Activated CD4-positive, alpha-beta T cell treated with anti-CD3 and anti-CD28 coated beads for 24 hours (primary cell): ENCODE data around the gene STT3B.

ENCODE experiments used
- DNase-seq, 2 donors: peaks; one replicate each; pipeline ENCODE4 v3.0.0-alpha.2; 2020; ENCODE audit warnings: low read depth in 2 of 2

Gene STT3B

DNA sequence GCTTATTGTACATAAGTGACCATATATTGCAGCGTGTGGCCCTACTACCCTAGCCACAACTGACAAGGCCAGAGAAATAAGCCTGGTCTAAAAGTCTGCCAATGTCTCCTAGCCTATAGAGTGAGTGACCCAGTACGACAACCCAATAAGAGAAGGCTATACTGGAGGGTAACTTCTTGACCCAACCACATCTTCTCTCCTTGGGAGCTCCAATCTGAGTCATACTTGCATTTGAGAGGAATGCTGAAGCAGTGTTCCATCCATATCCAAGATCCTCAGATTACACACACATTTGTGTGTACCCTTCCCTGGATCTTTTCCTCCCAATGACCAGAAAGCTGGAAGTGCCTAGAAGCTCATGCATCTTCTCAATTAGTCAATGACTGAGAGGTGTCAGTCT, 11.3 kb upstream of the STT3B start:
- no peak for DNase-seq

DNA sequence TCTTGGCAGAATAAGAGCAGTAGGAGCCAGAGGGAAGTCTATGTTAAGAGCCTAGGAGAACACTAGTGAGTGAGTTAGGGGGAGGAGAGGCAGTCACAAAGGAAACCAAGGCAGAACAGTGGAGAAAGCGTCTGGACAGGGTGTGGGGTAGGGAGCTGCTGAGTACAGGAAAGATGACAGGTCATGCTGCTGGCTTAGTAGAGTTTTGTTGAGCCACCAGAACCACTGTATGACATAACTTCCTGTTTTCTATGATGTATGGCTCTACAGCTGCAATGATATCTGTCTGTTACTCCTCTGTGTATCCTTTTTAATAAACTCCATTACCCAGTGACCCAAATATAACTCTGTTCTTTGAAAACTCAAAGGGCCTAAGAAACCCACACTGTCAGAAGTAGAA, 10.6 kb upstream of the STT3B start:
- DNase-seq: no peak

DNA sequence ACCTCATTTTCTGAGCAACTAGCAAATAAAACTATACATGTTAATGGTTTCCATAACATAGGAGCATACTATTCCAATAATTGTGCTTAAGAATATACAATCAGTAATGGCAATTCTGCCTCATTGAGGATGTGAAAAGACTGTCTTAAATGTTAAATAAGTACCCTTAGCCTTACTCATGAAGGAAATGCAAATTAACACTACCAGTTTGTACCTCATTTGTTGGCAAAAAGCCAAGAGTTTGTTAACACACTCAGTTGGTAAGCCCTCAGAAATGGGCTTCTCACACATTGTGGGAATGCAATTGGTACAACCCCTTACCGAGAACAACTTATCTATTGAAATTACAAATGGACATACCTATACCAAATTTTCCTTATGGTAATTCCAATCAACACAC, 9.2 kb upstream of the STT3B start:
- DNase-seq: no peak

DNA sequence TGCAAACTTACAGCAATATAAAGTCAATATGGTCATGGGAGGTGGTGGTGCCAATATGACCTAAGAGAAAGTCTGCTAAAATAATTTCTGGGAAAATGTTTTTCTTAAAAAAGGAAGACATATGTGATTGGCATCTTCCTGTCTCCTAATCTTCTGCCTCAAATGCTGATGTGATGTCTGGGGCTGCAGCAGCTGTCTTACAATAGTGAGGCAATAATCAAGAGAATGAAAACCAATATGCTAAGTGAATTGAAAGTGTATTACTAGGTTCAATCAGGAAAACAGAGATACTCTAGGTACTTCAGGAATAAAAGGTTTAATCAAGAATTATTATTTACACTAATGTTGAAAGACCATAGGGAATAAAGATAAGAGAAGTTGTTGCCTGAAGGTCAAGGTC, 7.2 kb upstream of the STT3B start:
- no peak for DNase-seq

DNA sequence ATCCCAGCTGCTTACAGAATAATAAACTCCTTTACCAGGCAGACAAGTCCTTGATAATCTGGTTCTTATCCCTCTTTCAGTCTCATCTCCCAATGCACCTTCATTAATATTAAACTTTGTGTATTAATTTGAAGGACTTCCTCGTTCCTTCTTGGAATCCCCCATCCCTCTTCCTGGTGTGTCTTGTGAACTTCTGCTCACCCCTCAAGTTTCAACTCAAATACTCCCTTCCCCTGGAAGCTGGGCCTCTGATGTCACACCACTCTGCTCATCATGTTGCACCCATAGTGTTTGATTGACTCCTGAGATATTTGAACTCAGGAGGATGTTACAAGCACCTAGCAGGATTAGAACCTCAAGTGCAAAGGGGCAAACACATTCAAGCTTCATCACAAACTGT, 3.3 kb upstream of the STT3B start:
- DNase-seq: no peak

DNA sequence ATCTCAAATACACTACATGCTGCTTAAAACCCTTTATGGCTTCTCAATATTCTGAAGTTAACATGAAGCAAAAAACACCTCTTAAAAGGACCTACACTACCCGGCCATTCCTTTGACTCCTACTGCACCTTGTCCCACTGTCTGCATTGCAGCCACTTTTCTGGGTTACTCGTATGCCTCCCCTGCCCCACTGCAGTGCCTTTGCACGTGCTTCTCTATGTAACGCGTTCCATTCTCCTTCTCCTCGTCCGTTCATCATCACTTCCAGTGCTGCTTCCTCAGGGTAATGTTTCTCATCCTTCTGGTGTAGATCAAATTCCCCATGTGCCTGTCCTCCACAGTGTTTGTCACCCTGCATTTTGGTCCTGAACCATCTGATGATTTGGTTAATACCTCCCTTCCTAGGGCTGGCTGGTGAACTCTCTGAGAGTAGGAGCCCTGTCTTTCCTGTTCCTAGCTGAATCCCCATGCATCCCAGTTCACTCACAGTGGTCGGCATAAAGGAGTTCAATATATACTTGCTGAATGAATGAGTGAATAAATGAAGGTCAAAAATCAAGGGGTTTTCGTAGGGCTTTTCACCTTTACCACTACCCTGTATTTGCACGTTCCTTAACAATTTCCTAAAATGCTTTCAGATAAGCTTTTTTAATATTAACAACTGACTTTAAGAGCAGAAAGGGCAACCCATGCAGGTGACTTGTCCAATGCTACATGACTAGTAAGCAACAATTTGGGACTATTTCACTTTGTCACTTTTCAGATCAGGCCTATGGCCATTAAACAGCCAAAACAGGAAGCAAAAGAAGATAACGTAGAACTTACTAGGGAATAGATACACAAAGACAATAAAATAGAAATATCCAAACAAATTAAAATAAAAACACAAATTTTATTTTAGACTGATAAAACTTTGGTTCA, 2.4 kb upstream of the STT3B start:
- DNase-seq: no peak

DNA sequence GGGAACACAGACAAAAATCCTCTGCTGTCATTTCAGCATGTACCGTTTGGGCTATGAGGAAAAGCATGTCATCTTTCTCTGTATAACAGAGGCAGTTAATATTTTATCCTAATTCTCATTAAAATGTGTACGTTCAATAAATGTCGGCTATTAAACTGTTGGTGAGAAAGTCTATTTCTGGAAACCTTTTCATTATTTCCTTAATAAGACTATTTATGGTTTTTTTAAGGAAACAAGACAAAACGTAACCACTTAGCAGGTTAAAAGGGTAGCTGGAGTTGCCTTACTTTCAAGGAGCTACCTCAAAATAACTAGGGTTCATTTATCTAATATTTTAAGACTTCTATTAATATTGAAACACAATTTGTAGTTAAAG, 1.8 kb upstream of the STT3B start:
- DNase-seq: no peak

DNA sequence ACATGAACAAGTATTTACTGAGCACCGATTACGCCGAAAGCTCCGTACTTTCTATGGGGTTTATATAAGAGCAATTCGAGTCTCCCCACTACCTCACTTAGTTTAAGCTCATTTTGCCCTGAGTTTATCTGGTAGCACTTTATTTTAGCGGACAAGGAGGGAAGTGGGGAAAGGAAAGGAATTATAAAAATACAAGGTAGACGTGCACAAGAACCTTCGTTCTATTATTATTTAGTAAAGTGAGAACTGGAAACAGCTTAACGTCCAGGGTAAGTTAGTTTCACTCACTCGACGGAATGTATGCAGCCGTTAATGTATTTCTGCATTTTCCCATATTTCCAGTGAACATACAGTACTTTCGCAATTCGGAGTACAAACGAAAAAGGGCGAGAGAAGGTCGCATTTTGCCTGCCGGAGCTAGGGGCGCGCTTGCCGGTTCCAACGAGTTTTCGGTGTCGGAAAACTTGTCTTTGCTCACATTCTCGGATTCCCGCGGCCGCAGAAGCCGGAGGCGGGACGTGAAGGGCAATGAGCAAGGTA, 1.2 kb upstream of the STT3B start:
- DNase-seq: no peak

DNA sequence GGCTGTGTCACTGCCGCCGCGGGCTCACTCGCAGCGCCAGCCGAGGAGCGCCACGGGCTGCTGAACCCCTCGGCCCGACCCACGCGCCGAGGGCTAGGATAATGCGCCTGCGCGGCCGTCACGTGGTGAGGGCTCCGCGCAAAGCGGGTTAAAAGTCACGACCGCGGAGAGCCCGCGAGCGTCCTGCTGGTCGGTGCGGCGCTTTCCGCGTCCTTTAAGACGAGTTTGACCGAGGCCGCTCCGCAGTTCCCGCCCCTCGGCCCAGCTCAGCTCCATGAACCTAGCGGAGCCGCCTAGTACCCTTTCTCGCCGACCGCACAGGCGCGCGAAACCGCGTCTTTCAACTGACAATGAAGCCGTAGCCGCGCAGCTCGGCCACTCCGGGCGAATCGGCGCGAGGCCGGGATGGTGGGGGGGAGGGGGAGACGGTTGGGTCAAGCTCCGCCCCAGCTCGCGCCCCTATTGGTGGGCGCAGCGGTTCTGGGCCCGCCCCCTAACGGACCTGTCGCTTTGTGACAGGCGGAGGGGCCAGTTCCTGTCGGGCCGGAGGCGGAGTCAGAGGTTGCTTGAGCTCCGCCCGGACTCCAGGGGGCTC, 636 bp upstream of the STT3B start:
- peak; percentile 97 to 98 for DNase-seq

DNA sequence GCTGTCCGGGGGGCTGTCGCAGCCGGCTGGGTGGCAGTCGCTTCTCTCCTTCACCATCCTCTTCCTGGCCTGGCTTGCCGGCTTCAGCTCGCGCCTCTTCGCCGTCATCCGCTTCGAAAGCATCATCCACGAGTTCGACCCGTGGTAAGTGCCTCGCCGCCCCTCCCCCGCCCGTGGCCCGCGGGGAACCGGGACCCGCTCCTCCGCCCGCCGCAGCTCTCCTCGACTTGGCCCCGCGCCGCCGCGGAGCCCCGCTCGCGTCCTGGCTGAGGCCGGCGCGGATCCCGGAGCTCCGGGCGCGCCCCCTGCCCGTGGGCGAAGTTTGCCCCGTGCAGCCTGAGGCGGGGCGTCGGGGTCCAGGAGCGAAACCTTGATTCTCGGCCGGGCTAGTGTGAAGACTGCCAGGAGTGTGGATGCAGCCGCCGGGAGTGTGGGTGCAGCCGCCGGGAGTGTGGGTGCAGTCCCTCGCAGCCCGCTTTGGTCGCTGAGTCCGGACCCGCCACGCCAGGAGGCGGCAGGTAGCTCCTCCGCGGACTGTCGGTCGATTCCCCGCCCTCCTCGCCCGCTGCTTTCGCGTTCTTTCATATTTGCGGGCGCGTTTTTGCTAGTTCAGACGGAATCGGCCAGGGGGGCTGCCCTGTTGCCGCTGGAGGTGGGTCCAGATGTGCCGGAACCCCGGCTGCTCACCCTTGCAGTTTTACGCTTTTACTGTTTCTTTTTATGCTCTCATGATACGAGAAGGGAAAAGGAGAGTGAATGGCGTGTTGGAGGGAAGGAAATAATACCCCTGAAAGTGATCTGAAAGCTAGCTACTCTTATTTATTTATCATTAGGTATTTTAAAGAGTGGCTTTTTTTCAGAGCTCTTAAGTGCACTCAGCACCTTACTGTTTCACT, 692 bp downstream of the STT3B start:
- peak; percentile 33 to 39 for DNase-seq

DNA sequence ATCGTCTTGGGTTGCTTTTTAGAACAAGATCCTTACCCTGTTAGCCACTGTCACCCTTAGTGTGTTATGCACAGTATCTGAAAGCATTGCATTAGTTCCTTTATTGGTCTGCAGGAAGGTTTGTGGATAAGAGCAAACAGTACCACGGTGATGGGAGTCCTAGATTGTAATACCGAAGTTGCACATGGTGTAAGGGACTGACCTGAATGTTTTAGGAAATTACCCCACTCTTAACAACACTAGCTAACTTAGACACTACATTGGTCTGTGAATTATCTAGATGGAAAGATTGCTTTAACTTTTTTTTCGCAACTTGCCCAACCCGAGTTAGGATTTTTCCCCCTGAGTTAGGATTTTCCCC, 1.3 kb downstream of the STT3B start:
- DNase-seq: no peak

DNA sequence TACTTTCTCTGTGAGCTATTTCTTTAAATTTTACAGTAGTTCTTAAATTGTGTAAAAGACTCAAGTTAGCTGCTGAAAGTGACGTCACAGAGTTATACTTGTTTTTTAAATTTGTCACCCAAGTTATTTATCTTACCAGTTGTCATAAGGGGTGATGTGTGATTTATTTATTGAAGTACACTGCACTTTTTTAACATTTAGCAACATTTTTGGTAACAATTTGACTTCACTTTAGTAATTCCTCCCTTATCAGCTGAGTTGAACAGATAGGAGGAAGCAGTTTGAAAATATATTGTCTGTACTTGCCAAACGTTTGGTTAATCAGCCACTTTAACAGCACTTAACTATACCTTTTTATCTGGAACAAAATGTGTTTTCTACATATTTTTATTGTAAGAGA, 3.8 kb downstream of the STT3B start:
- DNase-seq: no peak

DNA sequence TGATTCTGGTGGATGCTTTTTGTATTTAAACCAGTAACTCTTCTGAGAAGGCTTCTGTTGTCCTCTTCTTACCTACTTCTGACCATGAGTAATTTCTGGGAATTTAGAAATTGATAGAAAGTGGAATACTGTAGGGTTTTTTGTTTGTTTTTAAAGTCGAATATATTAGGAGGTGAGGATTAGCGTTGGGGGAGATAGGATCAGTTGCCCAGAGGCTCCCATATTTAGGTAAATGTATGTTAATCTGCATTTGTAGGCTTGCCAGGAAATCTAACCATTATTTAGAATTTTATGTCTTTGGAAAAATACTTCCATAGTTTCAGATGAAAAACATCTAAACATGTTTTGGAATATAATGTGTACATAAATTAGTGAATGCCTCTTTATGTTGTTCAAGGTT, 6.1 kb downstream of the STT3B start:
- no peak for DNase-seq

DNA sequence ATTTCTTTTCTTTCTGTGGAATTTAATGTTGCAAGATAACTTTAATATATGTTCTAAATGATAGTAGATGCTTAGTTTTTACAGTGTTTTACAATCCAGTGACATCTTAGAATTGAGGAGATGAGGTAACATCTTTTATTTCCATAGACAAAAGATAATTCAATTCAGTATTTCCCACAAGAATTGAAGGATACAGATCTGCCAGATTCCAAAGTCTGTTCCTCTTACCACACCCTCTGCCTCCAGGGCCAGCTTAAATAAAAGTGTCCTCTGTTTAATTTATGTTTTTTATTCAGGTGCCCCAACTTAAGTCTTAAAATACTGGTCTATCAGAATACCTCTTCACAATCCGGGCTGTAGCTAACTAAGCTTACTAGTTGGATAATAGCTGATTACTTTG, 6.5 kb downstream of the STT3B start:
- no peak for DNase-seq

DNA sequence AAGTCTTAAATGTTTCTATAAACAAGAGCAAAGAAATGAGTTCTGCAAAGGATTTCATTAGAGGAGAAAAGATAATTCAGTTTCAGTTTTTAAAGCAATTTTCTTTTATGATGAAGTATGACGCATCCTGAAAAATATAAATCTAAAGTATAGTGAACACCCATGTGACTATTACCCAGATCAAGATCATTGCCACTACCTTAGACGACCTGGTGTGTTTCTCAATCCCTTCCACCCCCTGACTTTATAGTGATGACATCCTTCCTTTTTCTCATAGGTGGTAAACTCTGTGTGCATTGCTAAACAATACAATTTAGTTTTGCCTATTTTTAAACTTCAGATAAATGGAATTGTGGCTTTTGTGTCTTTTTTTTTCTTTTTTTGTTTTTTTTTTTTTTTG, 8.4 kb downstream of the STT3B start:
- DNase-seq: no peak

DNA sequence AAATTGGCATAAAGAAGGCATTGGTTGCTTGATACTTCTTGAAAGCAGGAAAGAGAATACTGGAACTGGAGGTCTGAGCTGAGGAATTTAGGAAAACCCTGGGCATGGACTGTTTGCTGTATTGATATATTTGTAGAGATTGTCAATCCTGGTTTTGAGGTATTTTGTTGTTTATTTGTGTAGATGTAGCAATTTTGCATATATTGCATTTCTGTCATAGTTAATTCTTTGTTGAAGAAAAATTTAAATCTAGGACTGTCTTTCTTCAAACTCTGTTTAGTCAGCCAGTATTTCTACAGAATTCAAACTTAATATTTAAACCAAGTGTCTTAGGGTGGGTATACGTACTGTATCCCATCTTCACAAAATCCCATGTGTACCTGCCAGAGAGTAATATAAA, 9.5 kb downstream of the STT3B start:
- no peak for DNase-seq

DNA sequence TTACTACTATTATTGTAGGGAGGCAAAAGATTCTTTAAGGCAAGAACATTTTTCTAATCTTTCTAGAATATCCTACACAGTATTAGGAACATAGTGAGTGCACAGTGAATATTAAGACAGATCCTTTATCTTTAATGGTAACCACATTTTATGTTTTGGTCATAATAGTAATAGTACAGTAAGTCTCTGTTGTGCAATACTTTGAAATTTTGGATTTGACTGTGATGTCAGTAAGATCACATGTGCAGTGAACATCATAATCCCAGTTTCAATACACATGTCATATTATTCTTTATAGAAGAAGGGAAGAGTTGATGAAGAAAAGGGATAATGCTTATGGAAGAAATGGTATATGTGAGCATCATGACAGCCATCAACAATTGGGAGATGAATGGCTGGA, 10.7 kb downstream of the STT3B start:
- no peak for DNase-seq

DNA sequence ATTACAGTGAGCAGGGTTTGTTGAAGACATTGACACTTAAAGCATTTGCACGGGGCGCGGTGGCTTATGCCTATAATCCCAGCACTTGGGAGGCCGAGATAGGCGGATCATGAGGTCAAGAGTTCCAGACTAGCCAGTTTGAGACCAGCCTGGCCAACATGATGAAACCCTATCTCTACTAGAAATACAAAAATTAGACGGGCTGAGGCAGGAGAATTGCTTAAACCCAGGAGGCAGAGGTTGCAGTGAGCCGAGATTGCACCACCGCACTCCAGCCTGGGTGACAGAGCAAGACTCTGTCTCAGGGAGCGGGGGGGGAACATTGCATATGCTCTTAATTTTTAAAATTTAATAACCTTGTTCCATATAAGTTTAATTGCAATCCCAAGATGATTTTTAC, 11.9 kb downstream of the STT3B start:
- DNase-seq: no peak

DNA sequence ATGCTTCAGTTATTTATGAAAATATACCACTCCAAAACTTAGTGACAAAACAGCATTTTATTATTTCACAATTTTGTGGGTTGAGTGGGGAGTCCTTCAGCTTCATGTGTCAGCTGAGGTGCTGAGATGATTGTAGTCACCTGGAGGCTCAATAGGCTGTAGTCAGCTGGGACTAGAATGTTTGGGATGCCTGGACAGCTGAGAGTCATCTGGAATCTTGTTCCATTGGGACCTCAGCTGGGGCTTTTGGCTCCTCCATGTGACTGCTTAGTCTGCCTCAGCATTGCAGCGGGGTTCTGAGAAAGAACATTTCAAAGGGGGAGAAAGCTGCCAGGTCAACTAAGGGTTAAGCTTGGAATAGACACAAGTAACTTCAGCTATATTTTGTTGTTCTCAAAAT, 13.4 kb downstream of the STT3B start:
- DNase-seq: no peak

DNA sequence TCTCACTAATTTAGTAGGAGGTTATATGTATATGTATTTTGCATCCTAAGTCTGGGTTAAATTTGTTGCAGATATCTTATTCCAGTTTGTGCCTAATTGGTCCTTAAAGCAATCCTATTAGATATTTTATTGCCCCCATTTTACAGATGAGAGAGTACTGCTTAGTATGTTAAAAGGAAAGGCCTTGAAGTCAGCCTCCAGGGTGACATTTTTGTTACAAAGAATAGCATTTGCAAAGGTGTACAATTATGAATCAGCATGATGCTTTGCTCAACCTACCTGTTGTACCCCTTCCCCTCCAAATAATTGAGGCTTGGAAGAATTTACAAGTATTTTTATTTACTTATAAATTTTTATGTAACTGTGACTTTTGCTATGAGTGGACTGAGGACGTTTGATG, 14.0 kb downstream of the STT3B start:
- no peak for DNase-seq

DNA sequence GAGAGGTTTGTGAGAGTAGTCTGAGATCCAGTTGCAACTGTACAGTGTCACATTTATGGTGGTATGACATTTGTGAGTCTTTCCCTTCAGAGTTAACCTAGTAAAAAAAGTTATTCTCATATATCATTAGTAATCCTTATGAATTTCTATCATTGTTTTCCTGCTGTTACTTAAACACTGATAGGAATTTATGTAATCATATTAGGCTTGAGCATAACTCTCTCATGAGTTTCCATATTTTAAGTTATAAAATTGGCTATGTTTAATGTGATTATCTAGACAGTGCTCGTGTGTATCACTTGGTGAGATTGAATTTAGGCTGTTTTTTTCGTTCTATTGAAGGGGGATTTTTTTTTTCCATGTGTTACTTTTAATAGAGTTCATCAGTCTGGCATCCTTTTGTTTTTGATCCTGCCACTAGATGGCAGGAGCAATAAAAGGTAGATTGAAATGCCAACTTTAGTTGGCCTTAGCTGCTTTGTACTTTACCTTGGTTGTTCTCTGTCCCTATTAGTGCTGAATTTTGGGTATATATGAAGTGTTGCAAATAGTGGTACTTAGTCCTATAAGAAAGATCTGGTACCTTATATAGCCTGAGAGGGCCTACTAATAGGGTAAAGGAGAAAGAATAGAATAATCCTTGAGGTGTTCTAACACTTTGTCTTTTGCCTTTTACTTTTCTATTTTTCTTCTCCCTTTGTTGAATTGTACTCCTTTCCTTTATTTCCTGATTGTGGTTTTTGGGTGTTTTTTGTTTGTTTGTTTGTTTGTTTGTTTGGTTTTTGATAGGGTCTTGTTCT, 17.9 kb downstream of the STT3B start:
- no peak for DNase-seq

DNA sequence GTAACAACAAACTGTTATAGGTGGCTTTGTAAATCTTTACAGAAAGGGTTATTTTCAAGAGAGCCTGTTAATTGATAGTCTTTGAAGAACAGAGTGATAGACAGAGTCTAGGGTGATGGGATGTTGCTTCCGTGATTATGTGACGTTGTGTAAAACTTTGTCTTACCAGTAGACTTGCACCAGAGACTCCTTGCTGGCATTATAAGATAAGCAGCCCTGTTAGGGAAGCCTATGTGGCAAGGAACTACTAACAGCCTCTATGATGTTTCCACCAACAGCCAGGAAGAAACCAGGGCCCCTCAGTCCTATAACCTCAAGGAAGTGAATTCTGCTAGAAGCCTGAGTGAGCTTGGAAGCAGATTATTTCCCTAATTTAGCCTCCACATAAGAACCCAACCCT, 18.9 kb downstream of the STT3B start:
- no peak for DNase-seq
